SK-N-SH (cell line): ENCODE measurements around the gene PCYT2.

Experiments used
- CTCF ChIP-seq: fragments of 200-600 bp; sonication (generic); IDR thresholded peaks from 2 replicates; pipeline ENCODE4 v1.6.1; 2017; ENCODE audit warnings: antibody characterized with exemption, mild to moderate bottlenecking, moderate library complexity
- MXI1 ChIP-seq: IDR thresholded peaks from 2 replicates; pipeline ENCODE4 v1.6.1; 2012; ENCODE audit warnings: mild to moderate bottlenecking, low read depth, low read length, improper control_type of control experiment
- NRF1 ChIP-seq: IDR thresholded peaks from 2 replicates; pipeline ENCODE4 v1.6.1; 2012; ENCODE audit warnings: low read depth, mild to moderate bottlenecking, low read length
- RCOR1 ChIP-seq: fragments of 150-350 bp; IDR thresholded peaks from 2 replicates; pipeline ENCODE4 v1.6.1; 2017; ENCODE audit warnings: antibody characterized with exemption, low read length
- TEAD4 ChIP-seq: IDR thresholded peaks from 2 replicates; pipeline ENCODE4 v1.4.0; 2012; ENCODE audit warnings: mild to moderate bottlenecking, borderline replicate concordance; ENCODE audit not compliant: insufficient read depth

GRCh38 chr17:81867991-81868673 lies 43.1 kb downstream of the PCYT2 start:
- TF ChIP-seq MXI1 (no peak), TEAD4 (no peak), NRF1 (no peak), CTCF (no peak), RCOR1 (no peak)
